Upper lobe of left lung (tissue), 6 donors: ENCODE results near the gene TMEM117. TPM values are rescaled to one million over a fixed set of nuclear protein-coding genes. Genes with fewer than 3 reads are reported as not detected.

Source experiments
- ATAC-seq, 2 donors: fragments of 200-7000 bp; cut with Tn5 transposase; one replicate each; pipeline ENCODE4 v1.9.1; 2022; ENCODE audit warnings: mild to moderate bottlenecking in 2 of 2, moderate library complexity in 2 of 2; ENCODE audit not compliant: low FRiP score in 2 of 2
- DNase-seq, 2 donors: peaks; one replicate each; pipeline ENCODE4 v3.0.0-alpha.2; 2019 to 2020
- H3K27ac ChIP-seq, 4 donors: fragments of 200-600 bp; sonication (generic); one replicate each; pipeline ENCODE4 v1.5.1; 2016 to 2019
- H3K27me3 ChIP-seq, 4 donors: fragments of 200-600 bp; sonication (generic); one replicate each; pipeline ENCODE4 v1.5.1; 2017 to 2019
- H3K36me3 ChIP-seq, 4 donors: fragments of 200-600 bp; sonication (generic); one replicate each; pipeline ENCODE4 v1.5.1; 2016 to 2019
- H3K4me1 ChIP-seq, 4 donors: fragments of 200-600 bp; sonication (generic); one replicate each; pipeline ENCODE4 v1.5.1; 2018 to 2019
- H3K4me3 ChIP-seq, 4 donors: fragments of 200-600 bp; sonication (generic); one replicate each; pipeline ENCODE4 v1.5.1; 2017 to 2019; ENCODE audit warnings: mild to moderate bottlenecking in 2 of 4, moderate library complexity in 1 of 4
- H3K9me3 ChIP-seq, 4 donors: fragments of 200-600 bp; sonication (generic); one replicate each; pipeline ENCODE4 v1.5.1; 2018 to 2019
- CTCF ChIP-seq, 6 experiments: fragments of 450-650 bp in 4 of 6; fragments of 200-600 bp in 2 of 6; sonication (generic) in 2 of 6; IDR thresholded peaks; one replicate each; pipeline ENCODE4 v1.5.1; 2016 to 2019; ENCODE audit warnings: antibody characterized with exemption in 6 of 6
- EP300 ChIP-seq, 4 donors: sonication (generic); formaldehyde crosslinking; IDR thresholded peaks; one replicate each; pipeline ENCODE4 v1.5.1; 2017; ENCODE audit warnings: antibody characterized with exemption in 4 of 4, control low read depth in 2 of 4
- POLR2A ChIP-seq, 4 donors: fragments of 450-650 bp; IDR thresholded peaks; one replicate each; pipeline ENCODE4 v1.5.1; 2016 to 2017; ENCODE audit warnings: antibody characterized with exemption in 4 of 4, mild to moderate bottlenecking in 2 of 4
- POLR2AphosphoS5 ChIP-seq, 2 donors: sonication (generic); formaldehyde crosslinking; IDR thresholded peaks; one replicate each; pipeline ENCODE4 v1.5.1; 2017; ENCODE audit warnings: antibody characterized with exemption in 2 of 2
- WGBS, 2 donors: methylation state at CpG; one replicate each; pipeline ENCODE4 v1.1.5; 2017 to 2018; 5-methylcytosine and 5-hydroxymethylcytosine counted together
- total RNA-seq, 6 donors: library from RNA; depleted of rRNA in 4 of 6; stranded (reverse); fragments of >200 nt in 4 of 6; gene quantifications; one replicate each; pipeline versions ENCODE4 v1.1.0 to v1.2.1, GENCODE V29; 2016 to 2021
- donor health status: DM: no; HTN: no; CAD: no; lungs with moderate emphysema.
- donor health status: DM: no; HTN: yes; CAD: no; lungs with severe emphysema.

The TMEM117 gene
- total RNA-seq, 6 donors from 2014 or later = 2.6 to 8.4 (median 4.2) TPM

- no peaks in the 10 kb centered on the region for H3K9me3 ChIP-seq
- WGBS, 2 donors = 73 to 80% methylated on average over 2 of the region's 2 CpGs
- no peak overlapping the region for H3K4me3 ChIP-seq
- ATAC-seq = no peak
- no peaks in the 10 kb centered on the region for H3K4me1 ChIP-seq
- H3K27me3 ChIP-seq = no peaks in the 10 kb centered on the region
- no peak overlapping the region for H3K27ac ChIP-seq
- TF ChIP-seq POLR2AphosphoS5 (IDR thresholded peaks at IDR 0.05) (no peak), EP300 (IDR thresholded peaks at IDR 0.05) (no peak), POLR2A (IDR thresholded peaks at IDR 0.05) (no peak), CTCF (IDR thresholded peaks at IDR 0.05) (no peak)
- no peak for DNase-seq
- no peaks in the 10 kb centered on the region for H3K36me3 ChIP-seq
Observed at GRCh38 chr12:44076871-44077270, 241.0 kb downstream of the TMEM117 start.

- no peak for ATAC-seq
- 13 to 36% methylated on average over 2 of the region's 2 CpGs for WGBS, 2 donors
- H3K4me1 ChIP-seq = no peaks in the 10 kb centered on the region
Observed at GRCh38 chr12:44077294-44077693, 241.4 kb downstream of the TMEM117 start.

GRCh38 chr12:44078273-44078672 is 242.4 kb downstream of the TMEM117 start:
- no peaks in the 10 kb centered on the region for H3K27me3 ChIP-seq
- H3K9me3 ChIP-seq = no peaks in the 10 kb centered on the region
- H3K36me3 ChIP-seq = no peaks in the 10 kb centered on the region
- H3K4me1 ChIP-seq = no peaks in the 10 kb centered on the region
- DNase-seq (no peak), ATAC-seq (no peak)
- no peak overlapping the region for H3K4me3 ChIP-seq
- no peak for TF ChIP-seq POLR2AphosphoS5 (IDR thresholded peaks at IDR 0.05)
- no peak for TF ChIP-seq EP300 (IDR thresholded peaks at IDR 0.05)
- no peak for TF ChIP-seq CTCF (IDR thresholded peaks at IDR 0.05)
- no peak for TF ChIP-seq POLR2A (IDR thresholded peaks at IDR 0.05)
- 80 to 87% methylated on average over 4 of the region's 4 CpGs for WGBS, 2 donors
- H3K27ac ChIP-seq = no peak overlapping the region

More at GRCh38 chr12:44077294-44077693, 241.4 kb downstream of the TMEM117 start:
- H3K9me3 ChIP-seq = no peaks in the 10 kb centered on the region
- no peak overlapping the region for H3K4me3 ChIP-seq
- no peak overlapping the region for H3K27ac ChIP-seq
- DNase-seq = no peak
- no peaks in the 10 kb centered on the region for H3K36me3 ChIP-seq
- TF ChIP-seq POLR2AphosphoS5 (IDR thresholded peaks at IDR 0.05) (no peak), EP300 (IDR thresholded peaks at IDR 0.05) (no peak), CTCF (IDR thresholded peaks at IDR 0.05) (no peak), POLR2A (IDR thresholded peaks at IDR 0.05) (no peak)
- H3K27me3 ChIP-seq = no peaks in the 10 kb centered on the region

- Histone ChIP-seq H3K27ac (no peak overlapping the region), H3K4me3 (no peak overlapping the region), H3K4me1 (no peaks in the 10 kb centered on the region), H3K9me3 (no peaks in the 10 kb centered on the region), H3K36me3 (no peaks in the 10 kb centered on the region), H3K27me3 (no peaks in the 10 kb centered on the region)
- WGBS, 2 donors = 89 to 100% methylated on average over 1 of the region's 1 CpG
- DNase-seq = no peak
- no peak for ATAC-seq
- no peak for TF ChIP-seq POLR2A (IDR thresholded peaks at IDR 0.05)
- TF ChIP-seq POLR2AphosphoS5 (IDR thresholded peaks at IDR 0.05) = no peak
- TF ChIP-seq CTCF (IDR thresholded peaks at IDR 0.05) = no peak
Observed at GRCh38 chr12:44088647-44089046, 252.8 kb downstream of the TMEM117 start.

GRCh38 chr12:44091948-44092606 is 256.2 kb downstream of the TMEM117 start:
- DNase-seq = no peak
- no peak for ATAC-seq
- H3K36me3 ChIP-seq = no peaks in the 10 kb centered on the region
- no peaks in the 10 kb centered on the region for H3K4me1 ChIP-seq
- no peak overlapping the region for H3K27ac ChIP-seq
- 93 to 100% methylated on average over 3 of the region's 3 CpGs for WGBS, 2 donors
- H3K9me3 ChIP-seq = no peaks in the 10 kb centered on the region
- TF ChIP-seq POLR2AphosphoS5 (IDR thresholded peaks at IDR 0.05) = no peak
- no peaks in the 10 kb centered on the region for H3K27me3 ChIP-seq
- no peak overlapping the region for H3K4me3 ChIP-seq
